BLaER1 treated with 17β-estradiol and CSF1 and Interleukin-3, amounts not matched to agents 10 nM and 100 nM (cell line): ENCODE data around the gene KIAA0753.

Experiments used
- H3K27ac ChIP-seq, 11 experiments: shearing (Covaris generic); formaldehyde crosslinking; 2 replicates each; pipeline ENCODE4 v1.8.1; 2022
- H3K27me3 ChIP-seq, 11 experiments: shearing (Covaris generic); formaldehyde crosslinking; 2 replicates each; pipeline ENCODE4 v1.8.1; 2022
- H3K36me3 ChIP-seq, 11 experiments: shearing (Covaris generic); formaldehyde crosslinking; 2 replicates each; pipeline ENCODE4 v1.8.1; 2022
- H3K4me1 ChIP-seq, 10 experiments: shearing (Covaris generic); formaldehyde crosslinking; 2 replicates each; pipeline ENCODE4 v1.8.1; 2022
- H3K4me2 ChIP-seq, 11 experiments: shearing (Covaris generic); formaldehyde crosslinking; 2 replicates each; pipeline ENCODE4 v1.8.1; 2022
- H3K4me3 ChIP-seq, 10 experiments: shearing (Covaris generic); formaldehyde crosslinking; 2 replicates each; pipeline ENCODE4 v1.8.1; 2022
- H3K9ac ChIP-seq, 11 experiments: shearing (Covaris generic); formaldehyde crosslinking; 2 replicates each; pipeline ENCODE4 v1.8.1; 2022
- H3K9me3 ChIP-seq, 11 experiments: shearing (Covaris generic); formaldehyde crosslinking; replicated peaks in 1 of 11; 2 replicates each; pipeline ENCODE4 v1.8.1; 2022
- H4K20me1 ChIP-seq, 11 experiments: shearing (Covaris generic); formaldehyde crosslinking; 2 replicates each; pipeline ENCODE4 v1.8.1; 2022
- Cebpa-rat ChIP-seq, 11 experiments: shearing (Covaris generic); IDR thresholded peaks; 2 replicates each; pipeline ENCODE4 v1.8.1; 2022

Gene KIAA0753

GRCh38 chr17:6558932-6559752, 81.4 kb downstream of the KIAA0753 start:
- peaks cover 12 to 15% (median 14%) of the 10 kb centered on the region in 10 experiments; a peak in 19 of 20 replicates for H3K4me1 ChIP-seq
- H3K36me3 ChIP-seq = no peaks in the 10 kb centered on the region
- no peak overlapping the region for H3K9ac ChIP-seq
- peaks cover 0 to 48% (median 28%) of the 10 kb centered on the region in 11 experiments; a peak in 17 of 22 replicates for H4K20me1 ChIP-seq
- H3K4me2 ChIP-seq = no peak overlapping the region
- H3K27me3 ChIP-seq = peaks cover 62 to 67% (median 64%) of the 10 kb centered on the region in 11 experiments
- TF ChIP-seq Cebpa-rat (IDR thresholded peaks at IDR 0.05) = no peak
- H3K27ac ChIP-seq = no peak overlapping the region
- H3K4me3 ChIP-seq = no peak overlapping the region
- no peaks in the 10 kb centered on the region for H3K9me3 ChIP-seq

GRCh38 chr17:6558276-6558675, 82.2 kb downstream of the KIAA0753 start:
- Histone ChIP-seq H3K9ac (no peak overlapping the region), H3K27ac (no peak overlapping the region), H3K4me2 (no peak overlapping the region), H3K9me3 (no peaks in the 10 kb centered on the region), H3K27me3 (peaks cover 71 to 76% (median 72%) of the 10 kb centered on the region in 11 experiments), H3K36me3 (no peaks in the 10 kb centered on the region), H3K4me3 (no peak overlapping the region), H3K4me1 (peaks cover 12 to 15% (median 14%) of the 10 kb centered on the region in 10 experiments; a peak in 19 of 20 replicates), H4K20me1 (peaks cover 0 to 57% (median 28%) of the 10 kb centered on the region in 11 experiments; a peak in 17 of 22 replicates)
- TF ChIP-seq Cebpa-rat (IDR thresholded peaks at IDR 0.05) = no peak

GRCh38 chr17:6557040-6557438, 83.5 kb downstream of the KIAA0753 start:
- Histone ChIP-seq H3K27me3 (peaks cover 77 to 88% (median 85%) of the 10 kb centered on the region in 11 experiments), H3K4me2 (peak overlapping the region in 2 of 11 experiments; percentile 23 to 87; a peak in 2 of 22 replicates), H4K20me1 (peaks cover 0 to 59% (median 28%) of the 10 kb centered on the region in 11 experiments; a peak in 17 of 22 replicates), H3K36me3 (no peaks in the 10 kb centered on the region), H3K9ac (no peak overlapping the region), H3K4me1 (peaks cover 12 to 18% (median 15%) of the 10 kb centered on the region in 10 experiments; a peak in 19 of 20 replicates), H3K4me3 (peak overlapping the region in 2 of 10 experiments; percentile 60 to 69; a peak in 2 of 20 replicates), H3K27ac (no peak overlapping the region), H3K9me3 (no peaks in the 10 kb centered on the region)
- no peak for TF ChIP-seq Cebpa-rat (IDR thresholded peaks at IDR 0.05)

- no peak for TF ChIP-seq Cebpa-rat (IDR thresholded peaks at IDR 0.05)
- peaks cover 0 to 59% (median 28%) of the 10 kb centered on the region in 11 experiments; a peak in 17 of 22 replicates for H4K20me1 ChIP-seq
- no peak within 1 kb of the TSS for H3K27ac ChIP-seq
- H3K27me3 ChIP-seq = peaks cover 77 to 94% (median 89%) of the 10 kb centered on the region in 11 experiments
- peak within 1 kb of the TSS in 8 of 11 experiments; percentile 25 to 61 (median 38); a peak in 10 of 22 replicates for H3K9ac ChIP-seq
- H3K36me3 ChIP-seq = no peaks in the 10 kb centered on the region
- H3K4me3 ChIP-seq = peak within 1 kb of the TSS; percentile 43 to 69 (median 56)
- H3K4me2 ChIP-seq = peak within 1 kb of the TSS; percentile 87 to 95 (median 91)
- no peaks in the 10 kb centered on the region for H3K9me3 ChIP-seq
- peaks cover 12 to 22% (median 15%) of the 10 kb centered on the region in 10 experiments; a peak in 19 of 20 replicates for H3K4me1 ChIP-seq
Observed at GRCh38 chr17:6556121-6557039, 84.1 kb downstream of the KIAA0753 start, which contains the start of gene PITPNM3. PITPNM3 (minus strand) TSS chr17:6556555; CDS start chr17:6556406, 149 bp downstream.

- Histone ChIP-seq H4K20me1 (peaks cover 0 to 59% (median 28%) of the 10 kb centered on the region in 11 experiments; a peak in 17 of 22 replicates), H3K4me2 (peak overlapping the region; percentile 87 to 95 (median 91)), H3K4me1 (peaks cover 12 to 22% (median 15%) of the 10 kb centered on the region in 10 experiments; a peak in 19 of 20 replicates), H3K9me3 (no peaks in the 10 kb centered on the region), H3K27ac (no peak overlapping the region), H3K4me3 (peak overlapping the region; percentile 43 to 69 (median 56)), H3K27me3 (peaks cover 77 to 92% (median 88%) of the 10 kb centered on the region in 11 experiments), H3K36me3 (no peaks in the 10 kb centered on the region), H3K9ac (peak overlapping the region in 8 of 11 experiments; percentile 25 to 61 (median 38); a peak in 10 of 22 replicates)
- no peak for TF ChIP-seq Cebpa-rat (IDR thresholded peaks at IDR 0.05)
Observed at GRCh38 chr17:6555331-6556120, 85.0 kb downstream of the KIAA0753 start.

GRCh38 chr17:6554871-6555330, 85.6 kb downstream of the KIAA0753 start:
- no peak for TF ChIP-seq Cebpa-rat (IDR thresholded peaks at IDR 0.05)
- H3K4me2 ChIP-seq = peak overlapping the region; percentile 87 to 95 (median 91); a peak in 20 of 22 replicates
- no peaks in the 10 kb centered on the region for H3K36me3 ChIP-seq
- H3K4me1 ChIP-seq = peaks cover 13 to 22% (median 16%) of the 10 kb centered on the region in 10 experiments; a peak in 19 of 20 replicates
- H3K9me3 ChIP-seq = no peaks in the 10 kb centered on the region
- H3K27ac ChIP-seq = no peak overlapping the region
- H4K20me1 ChIP-seq = peaks cover 0 to 59% (median 28%) of the 10 kb centered on the region in 11 experiments; a peak in 17 of 22 replicates
- H3K27me3 ChIP-seq = peaks cover 71 to 85% (median 82%) of the 10 kb centered on the region in 11 experiments
- H3K9ac ChIP-seq = peak overlapping the region in 1 of 11 experiments; percentile 25; a peak in 3 of 22 replicates
- H3K4me3 ChIP-seq = peak overlapping the region in 5 of 10 experiments; percentile 47 to 69 (median 57); a peak in 7 of 20 replicates

GRCh38 chr17:6554342-6554741, 86.2 kb downstream of the KIAA0753 start:
- no peaks in the 10 kb centered on the region for H3K36me3 ChIP-seq
- peaks cover 0 to 59% (median 28%) of the 10 kb centered on the region in 11 experiments; a peak in 17 of 22 replicates for H4K20me1 ChIP-seq
- H3K9ac ChIP-seq = no peak overlapping the region
- H3K4me3 ChIP-seq = no peak overlapping the region
- peaks cover 66 to 80% (median 77%) of the 10 kb centered on the region in 11 experiments for H3K27me3 ChIP-seq
- no peak for TF ChIP-seq Cebpa-rat (IDR thresholded peaks at IDR 0.05)
- no peaks in the 10 kb centered on the region for H3K9me3 ChIP-seq
- no peak overlapping the region for H3K4me2 ChIP-seq
- no peak overlapping the region for H3K27ac ChIP-seq
- H3K4me1 ChIP-seq = peaks cover 14 to 27% (median 21%) of the 10 kb centered on the region in 10 experiments
